Fibroblast of skin of back (primary cell): ENCODE results near the gene CACNA1A.
"Not testable (repeated sequence)": the region's sequence is repeated elsewhere in the genome, so short reads cannot be mapped to it uniquely, and the experiment has no call there.

Experiments used
- DNase-seq: peaks from one replicate; pipeline ENCODE4 v3.0.0-alpha.2; 2013

CACNA1A gene

DNA sequence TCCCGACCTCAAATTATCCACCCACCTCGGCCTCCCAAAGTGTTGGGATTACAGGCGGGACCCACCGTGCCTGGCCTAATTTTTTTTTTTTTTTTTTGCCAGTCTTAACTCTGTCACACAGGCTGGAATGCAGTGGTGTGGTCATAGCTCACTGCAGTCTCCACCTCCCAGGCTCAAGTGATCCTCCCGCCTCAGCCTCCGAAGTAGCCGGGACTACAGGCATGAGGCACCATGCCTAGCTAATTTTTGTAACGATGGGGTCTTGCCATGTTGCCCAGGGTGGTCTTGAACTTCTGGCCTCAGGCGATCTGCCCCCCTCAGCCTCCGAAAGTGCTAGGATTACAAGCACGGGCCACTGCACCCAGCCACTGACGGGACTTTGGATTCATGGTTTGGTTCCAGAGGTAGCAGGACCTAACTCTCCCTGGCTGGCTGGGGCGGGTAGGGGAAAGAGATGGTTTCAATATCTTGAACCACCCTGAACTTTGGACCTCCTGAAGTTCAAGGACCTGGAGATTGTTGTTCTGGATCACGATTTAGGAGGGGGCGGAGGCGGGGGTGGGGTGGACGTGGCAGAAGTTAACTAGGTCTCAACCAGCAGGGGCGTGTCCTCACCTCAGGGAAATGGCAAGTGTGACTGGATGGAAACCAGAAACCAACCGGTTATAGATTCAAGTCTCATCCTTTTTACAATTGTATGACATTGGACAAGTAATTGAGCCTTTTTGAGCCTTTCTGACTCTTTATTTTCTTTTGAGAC lies 315.3 kb downstream of the CACNA1A start:
- DNase-seq = no peak

DNA sequence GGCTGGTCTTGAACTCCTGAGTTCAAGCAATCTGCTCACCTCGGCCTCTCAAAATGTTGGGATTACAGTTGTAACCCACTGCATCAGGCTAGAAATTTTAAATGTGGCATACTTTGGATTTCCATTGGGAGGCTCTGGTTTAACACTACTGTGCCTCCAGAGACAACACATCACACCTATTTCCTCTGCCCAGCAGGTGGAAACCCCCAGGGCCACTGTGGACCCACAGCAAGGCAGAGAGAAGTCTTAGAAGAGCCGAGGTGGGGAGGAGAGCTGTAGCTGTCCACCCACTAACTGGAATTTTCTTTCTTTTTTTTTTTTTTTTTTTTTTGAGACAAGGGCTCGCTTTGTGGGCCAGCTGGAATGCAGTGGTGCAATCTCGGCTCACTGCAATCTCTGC lies 316.7 kb downstream of the CACNA1A start:
- no peak for DNase-seq

DNA sequence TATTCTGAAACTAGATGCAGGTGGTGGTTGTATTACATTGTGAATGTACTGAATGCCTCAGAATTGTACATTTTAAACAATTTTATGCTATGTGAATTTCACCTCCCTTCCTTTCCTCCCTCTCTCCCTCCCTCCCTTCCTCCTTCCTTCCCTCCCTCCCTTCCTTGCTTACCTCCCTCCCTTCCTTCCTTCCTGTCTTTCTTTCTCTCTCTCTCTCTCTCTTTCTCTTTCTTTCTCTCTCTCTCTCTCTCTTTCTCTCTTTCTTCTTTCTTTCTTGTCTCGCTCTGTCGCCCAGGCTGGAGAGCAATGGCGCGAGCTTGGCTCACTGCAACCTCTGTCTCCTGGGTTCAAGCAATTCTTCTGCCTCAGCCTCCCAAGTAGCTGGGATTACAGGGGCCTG lies 318.9 kb downstream of the CACNA1A start:
- DNase-seq = no peak

DNA sequence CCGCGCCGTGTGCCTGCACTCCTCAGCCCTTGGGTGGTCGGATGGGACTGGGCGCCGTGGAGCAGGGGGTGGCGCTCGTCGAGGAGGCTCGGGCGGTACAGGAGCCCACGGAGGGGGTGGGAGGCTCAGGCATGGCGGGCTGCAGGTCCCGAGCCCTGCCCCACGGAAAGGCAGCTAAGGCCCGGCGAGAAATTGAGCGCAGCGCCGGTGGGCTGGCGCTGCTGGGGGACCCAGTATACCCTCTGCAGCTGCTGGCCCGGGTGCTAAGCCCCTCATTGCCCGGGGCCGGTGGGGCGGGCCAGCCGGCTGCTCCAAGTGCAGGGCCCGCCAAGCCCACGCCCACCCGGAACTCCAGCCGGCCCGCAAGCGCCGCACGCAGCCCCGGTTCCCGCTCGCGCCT lies 319.6 kb downstream of the CACNA1A start:
- DNase-seq = not testable (repeated sequence)

DNA sequence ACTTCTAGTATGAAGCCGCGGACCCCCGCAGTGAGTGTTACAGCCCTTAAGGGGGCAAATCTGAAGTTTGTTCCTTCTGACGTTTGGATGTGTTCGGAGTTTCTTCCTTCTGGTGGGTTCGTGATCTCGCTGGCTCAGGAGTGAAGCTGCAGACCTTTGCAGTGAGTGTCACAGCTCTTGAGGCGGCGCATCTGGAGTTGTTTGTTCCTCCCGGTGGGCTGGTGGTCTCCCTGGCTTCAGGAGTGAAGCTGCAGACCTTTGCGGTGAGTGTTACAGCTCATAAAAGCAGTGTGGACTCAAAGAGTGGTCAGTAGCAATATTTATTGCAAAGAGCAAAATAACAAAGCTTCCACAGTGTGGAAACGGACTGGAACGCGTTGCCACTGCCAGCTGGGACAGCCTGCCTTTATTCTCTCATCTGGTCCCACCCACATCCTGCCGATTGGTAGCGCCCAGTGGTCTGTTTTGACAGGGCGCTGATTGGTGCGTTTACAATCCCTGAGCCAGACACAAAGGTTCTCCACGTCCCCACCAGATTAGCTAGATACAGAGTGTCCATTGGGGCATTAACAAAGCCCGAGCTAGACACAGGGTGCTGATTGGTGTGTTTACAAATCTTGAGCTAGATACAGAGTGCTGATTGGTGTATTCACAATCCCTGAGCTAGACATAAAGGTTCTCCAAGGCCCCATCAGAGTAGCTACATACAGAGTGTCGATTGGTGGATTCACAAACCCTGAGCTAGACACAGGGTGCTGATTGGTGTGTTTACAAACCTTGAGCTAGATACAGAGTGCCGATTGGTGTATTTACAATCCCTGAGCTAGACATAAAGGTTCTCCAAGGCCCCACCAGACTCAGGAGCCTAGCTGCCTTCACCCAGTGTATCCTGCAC lies 320.3 kb downstream of the CACNA1A start:
- DNase-seq = not testable (repeated sequence)

DNA sequence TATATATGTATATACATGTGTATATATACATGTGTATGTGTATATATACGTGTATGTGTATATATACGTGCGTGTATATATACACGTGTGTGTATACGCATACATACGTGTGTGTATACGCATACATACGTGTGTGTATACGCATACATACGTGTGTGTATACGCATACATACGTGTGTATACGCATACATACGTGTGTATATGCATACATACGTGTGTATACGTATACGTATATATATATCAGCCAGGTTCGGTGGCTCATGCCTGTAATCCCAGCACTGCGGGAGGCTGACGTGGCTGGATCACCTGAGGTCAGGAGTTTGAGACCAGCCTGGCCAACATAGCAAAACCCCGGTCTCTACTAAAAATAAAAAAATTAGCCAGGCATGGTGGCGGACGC lies 321.4 kb downstream of the CACNA1A start:
- DNase-seq = not testable (repeated sequence)

DNA sequence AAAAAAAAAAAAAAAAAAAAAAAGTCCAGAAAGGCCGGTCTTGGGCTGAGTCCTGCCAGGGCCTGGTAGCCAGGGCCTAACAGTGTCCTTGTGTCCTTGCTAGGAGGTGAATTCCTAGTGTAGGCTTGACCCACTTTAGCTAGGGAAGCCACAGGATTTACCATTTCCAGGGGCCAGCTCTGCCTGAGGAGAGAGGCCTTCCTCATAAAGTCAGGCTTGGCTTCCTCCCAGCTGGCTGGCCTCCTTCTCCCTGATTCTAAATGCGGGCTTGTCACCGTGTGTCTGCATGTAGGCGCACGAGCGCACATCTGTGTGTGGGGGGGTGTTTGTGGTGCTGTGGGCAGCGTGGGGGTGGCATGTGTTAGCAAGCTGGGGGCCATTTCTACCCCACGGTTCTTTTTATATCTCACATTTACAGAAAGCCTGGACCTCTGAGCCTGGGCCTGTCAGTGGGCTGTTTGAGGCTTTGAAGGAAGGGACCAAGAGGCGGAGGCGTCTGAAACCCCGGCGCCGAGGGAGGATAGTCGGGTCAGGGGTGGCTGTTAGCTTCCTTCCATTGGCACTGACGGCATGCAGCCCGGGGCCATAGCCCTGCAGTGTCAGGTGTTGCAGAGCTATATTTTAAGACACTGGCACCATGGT lies 324.4 kb downstream of the CACNA1A start:
- DNase-seq = peak; percentile 48

DNA sequence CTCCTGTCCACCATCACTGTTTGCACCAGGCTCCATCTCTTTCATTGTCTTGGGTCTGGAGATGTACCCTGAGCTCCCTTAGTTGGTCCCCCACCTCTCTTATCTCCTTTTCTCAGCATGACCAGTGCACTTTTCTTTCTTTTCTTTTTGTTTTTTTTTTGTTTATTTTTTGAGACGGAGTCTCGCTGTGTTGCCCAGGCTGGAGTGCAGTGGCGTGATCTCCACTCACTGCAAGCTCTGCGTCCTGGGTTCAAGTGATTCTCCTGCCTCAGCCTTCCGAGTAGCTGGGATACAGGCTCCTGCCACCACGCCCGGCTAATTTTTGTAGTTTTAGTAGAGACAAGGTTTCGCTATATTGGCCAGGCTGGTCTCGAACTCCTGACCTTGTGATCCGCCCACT lies 328.0 kb downstream of the CACNA1A start:
- not testable (repeated sequence) for DNase-seq

DNA sequence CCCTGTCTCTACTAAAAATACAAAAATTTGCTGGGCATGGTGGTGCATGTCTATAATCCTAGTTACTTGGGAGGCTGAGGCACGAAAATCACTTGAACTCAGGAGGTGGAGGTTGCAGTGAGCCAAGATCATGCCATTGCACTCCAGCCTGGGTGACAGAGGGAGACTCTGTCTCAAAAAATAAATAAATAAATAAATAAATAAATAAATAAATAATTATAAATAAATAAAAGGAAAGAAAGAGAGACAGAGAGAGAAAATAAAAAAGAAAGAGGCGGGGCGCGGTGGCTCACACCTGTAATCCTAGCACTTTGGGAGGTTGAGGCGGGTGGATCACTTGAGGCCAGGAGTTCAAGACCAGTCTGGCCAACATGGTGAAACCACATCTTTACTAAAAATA lies 328.7 kb downstream of the CACNA1A start:
- DNase-seq = not testable (repeated sequence)

DNA sequence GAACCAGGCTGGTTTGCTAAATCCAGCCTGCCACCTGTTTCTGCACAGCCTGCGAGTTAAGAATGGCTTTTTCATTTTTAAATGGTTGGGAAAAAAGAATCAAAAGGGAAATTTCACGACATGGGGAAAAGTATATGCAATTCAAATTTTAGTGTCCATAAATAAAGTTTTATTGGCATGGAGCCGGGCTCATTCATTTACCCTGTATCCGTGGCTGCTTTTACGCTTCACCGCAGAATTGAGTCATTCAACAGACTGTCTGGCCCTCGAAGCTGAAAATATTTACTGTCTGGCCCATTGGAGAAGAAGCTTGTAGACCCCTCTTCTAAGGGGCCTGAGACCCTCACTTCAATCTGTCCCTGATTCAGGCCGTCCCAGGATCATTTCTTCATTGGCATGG lies 329.9 kb downstream of the CACNA1A start:
- DNase-seq = no peak

DNA sequence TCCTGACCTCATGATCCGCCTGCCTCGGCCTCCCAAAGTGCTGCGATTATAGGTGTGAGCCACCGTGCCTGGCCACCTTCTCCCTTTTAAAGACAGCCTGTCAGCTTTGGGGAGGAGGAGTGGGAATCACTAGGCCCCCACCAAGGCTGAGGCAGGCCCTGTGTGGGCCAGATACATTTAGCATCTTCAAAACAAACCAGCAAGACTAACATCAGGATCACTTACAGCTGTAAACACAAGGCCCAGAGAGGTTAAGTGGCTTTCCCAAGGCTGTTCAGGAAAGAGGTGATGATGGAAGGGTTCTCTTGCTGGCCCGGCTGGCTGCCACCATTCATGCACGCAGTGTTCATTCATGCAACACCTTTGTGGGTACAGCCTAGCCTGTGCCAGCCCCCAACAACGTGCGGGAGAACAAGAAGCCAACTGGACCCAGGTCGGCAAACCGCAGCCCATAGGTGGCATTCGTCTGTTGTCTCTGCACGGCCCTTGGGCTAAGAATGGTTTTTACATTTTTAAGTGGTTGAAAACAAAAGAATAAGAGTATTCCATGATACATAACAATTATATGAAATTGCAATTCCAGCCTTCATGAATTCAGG lies 333.0 kb downstream of the CACNA1A start:
- DNase-seq = no peak

DNA sequence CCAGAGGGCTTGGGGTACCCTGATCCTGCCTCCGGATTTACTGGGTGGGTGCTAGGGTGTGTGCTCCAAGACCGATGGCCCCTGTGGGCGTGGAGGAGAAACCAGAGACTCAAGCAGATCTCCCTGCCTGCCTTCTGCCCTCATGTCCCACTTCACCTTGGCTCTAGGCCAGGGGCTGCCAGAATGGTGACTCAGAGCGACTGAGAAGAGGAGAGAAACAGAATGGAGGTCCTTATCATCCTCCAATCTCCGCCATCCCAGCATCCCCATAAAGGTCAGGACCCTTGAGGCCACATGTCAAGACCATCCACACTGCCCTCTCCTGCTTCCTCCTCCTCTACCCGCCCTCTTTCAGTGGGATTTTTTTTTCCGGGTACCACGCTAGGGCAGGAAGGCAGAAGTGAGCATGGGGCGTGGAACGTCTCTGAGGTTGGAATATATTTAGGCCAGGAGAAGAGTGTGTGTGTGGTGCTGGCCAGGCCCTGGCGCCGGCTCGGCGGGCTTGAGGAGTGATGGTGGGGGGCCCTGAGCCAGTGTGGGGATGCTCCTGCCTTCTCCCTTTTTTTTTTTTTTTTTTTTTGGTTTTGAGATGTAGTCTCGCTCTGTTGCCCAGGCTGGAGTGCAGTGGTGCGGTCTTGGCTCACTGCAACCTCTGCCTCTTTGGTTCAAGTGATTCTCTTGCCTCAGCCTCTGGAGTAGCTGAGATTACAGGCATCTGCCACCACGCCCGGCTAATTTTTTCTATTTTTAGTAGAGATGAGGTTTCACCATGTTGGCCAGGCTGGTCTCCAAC lies 333.7 kb downstream of the CACNA1A start:
- DNase-seq = peak; percentile 94

DNA sequence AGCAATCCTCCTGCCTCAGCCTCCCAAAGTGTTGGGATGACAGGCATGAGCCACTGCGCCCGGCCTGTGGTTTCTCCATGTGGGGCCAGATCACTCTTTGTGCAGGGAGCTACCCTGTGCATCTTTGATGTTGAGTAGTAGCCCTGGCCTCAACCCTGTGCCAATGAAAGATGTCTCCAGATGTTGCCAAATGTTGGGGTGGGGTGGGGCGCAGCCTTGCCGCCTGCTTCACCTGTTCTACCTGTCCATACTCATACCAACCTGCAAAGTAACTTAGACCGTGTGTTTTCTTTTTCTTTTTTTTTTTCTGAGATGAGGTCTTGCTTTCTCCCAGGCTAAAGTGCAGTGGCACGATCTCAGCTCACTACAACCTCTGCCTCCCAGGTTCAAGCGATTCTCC lies 335.1 kb downstream of the CACNA1A start:
- no peak for DNase-seq

DNA sequence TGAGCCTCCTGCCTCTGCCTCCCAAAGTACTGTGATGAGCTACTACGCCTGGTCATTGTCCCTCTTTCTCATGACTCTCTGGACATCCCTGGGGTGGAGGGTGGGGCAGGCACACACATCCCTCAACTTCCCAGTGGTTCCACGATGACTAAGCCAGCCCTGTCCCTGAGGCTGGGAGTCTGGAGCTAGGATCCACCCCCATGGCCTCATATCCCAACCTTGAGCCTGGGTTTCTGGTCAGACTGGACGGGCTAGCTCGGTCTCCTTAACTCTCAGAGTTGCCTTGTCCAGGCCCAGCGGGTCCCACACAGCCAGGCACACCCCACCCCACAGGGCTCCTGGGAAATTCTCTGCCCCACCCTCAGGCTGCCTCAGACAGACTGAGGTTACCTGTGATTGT lies 336.5 kb downstream of the CACNA1A start:
- peak; percentile 85 for DNase-seq

DNA sequence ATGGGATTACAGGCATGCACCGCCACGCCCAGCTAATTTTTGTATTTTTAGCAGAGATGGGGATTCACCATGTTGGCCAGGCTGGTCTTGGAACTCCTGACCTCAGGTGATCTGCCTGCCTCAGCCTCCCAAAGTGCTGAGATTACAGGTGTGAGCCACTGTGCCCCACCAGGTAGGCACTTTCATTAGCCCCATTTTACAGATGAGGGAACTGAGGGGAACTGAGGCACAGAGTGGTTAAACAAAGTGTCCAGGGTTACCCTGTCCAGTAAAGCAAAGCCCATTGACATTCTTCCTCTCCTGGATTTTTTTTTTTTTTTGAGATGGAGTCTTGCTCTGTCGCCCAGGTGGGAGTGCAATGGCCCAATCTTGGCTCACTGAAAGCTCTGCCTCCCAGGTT lies 340.1 kb downstream of the CACNA1A start:
- not testable (repeated sequence) for DNase-seq

DNA sequence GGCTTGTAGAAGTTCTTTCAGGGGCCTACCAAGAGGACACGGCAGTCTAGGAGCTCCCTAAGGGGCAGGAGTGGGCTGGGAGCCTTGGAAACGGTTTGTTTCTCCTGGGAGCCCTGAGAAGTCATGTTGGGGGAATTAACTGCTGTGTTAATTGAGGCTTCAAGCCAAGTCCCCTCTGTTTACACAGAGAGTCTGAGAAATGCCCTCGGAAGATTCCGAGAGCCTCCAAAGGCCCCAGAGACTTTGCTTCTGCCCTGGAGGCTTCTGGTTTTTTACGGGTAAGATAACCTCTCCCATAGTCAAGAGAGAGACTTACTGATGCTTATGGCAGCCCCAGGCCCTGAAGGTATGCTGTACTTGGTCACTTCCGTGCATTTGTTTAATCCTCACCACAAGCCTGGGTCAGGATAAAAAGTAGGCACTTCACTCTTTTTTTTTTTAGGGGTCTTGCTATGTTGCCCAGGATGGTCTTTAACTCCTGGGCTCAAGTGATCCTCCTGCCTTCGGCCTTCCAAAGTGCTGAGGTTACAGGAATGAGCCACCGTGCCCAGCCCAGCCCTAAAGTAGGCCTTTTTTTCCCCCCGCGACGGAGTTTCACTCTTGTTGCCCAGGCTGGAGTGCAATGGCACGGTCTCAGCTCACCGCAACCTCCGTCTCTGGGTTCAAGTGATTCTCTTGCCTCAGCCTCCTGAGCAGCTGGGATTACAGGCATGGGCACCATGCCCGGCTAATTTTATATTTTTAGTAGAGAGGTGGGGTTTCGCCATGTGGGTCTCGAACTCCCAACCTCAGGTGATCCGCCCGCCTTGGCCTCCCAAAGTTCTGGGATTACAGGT lies 340.9 kb downstream of the CACNA1A start:
- peak; percentile 71 for DNase-seq

DNA sequence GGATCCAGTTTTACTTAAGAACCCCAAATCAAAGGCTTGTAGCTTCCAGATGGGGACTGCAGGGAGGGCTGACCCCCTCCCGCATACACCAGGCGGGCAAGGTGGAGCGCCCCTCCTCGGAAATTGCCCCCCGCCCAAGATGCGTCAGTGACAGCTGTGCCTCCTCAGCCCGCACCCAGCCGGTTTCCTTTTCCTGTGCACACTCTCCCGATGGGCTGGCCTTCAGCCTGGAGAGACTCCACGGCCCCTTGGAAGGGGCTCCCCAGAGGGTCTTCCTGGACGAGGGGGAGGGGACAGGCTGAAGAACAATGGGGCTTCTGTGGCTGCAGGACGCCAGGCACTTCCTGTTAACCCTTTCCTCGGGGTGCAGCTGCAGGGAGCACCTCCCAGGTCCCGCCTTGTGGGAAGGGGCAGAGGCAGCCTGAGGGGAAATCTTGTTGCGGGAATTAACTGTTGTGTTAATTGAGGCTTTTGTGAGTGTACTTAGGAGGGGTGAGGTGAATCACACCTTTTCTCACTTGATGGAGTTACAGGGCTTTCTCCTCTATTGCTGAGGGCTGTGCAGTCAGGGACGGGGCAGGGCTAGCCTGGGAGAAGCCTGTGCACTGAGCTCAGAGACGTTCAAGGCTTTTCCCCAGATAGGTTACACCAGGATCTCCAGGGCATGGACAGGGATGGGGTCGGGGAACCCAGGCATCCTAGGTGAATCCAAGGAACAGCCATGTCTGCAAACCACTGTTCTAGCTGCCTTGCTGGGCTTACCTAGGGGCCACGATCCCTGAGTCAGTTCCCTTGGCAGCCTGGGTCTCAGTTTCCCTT lies 341.7 kb downstream of the CACNA1A start:
- peak; percentile 79 for DNase-seq

DNA sequence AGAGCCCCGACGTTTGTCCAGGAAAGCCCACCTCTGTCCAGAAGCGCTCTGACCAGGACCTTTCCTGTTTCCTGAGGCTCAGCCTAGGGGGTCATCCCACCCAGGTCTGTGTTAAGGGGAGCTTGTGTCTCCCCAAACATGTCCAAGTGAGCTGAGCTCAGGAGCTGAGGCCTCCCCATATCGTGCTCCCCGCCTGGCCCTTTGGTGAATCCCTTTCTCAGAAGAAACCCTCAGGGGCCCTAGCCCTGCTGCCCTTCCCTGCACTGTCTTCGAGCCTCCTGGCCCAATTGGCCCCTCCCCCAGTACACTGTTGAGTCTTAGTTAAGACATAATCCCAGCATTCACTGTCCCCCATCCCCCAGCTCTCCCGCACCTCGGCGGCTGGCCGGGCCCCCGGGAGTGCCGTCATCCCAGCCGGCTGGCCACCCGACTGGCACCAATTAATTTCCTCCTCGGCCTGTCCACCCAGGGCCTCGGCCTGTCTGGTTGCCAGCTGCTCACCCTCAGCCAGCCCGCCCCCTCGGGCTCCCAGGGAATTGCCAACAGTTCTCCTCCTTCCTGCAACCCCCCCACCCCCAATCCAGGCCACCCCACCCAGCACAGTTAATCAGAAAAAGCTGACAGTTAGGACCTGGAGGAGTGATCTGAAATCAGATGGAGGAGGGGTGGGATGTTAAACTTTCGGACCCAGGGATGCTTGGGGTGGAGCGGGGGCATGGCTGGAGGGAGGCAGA lies 342.5 kb downstream of the CACNA1A start:
- peak; percentile 88 for DNase-seq
